Testis (tissue), 2 donors: Measurements from ENCODE around the gene PPM1M.

ENCODE experiments used
- CTCF ChIP-seq, 3 experiments: fragments of 450-650 bp in 2 of 3; fragments of 200-600 bp in 1 of 3; sonication (generic) in 1 of 3; IDR thresholded peaks; one replicate each; pipeline ENCODE4 v1.5.1; 2016 to 2019; ENCODE audit warnings: antibody characterized with exemption in 3 of 3, mild to moderate bottlenecking in 2 of 3, moderate library complexity in 1 of 3
- POLR2A ChIP-seq: fragments of 450-650 bp; IDR thresholded peaks from one replicate; pipeline ENCODE4 v1.6.1; 2017; ENCODE audit warnings: antibody characterized with exemption, mild to moderate bottlenecking, moderate library complexity

DNA sequence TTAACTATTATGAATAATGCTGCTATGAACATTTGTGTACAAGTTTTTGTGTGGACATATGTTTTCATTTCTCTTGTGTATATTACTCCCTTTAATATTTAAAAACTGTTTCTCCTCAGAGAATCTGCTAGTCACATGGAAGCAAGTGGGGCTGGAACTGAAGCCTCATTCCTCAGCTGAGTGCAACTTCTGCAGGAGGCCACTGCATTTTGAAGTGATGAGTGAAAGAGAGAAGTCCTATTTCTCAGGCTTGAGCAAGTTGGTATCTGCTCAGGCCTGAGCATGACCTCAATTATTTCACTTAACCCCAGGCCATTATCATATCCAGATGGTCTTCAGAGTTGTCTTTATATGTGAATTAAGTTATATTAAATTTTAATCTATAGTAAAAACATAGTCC, 31.7 kb upstream of the PPM1M start:
- no peak for TF ChIP-seq CTCF (IDR thresholded peaks at IDR 0.05)
- TF ChIP-seq POLR2A: no peak
